ENCODE results near the gene WIPF3.

Gene WIPF3

DNA sequence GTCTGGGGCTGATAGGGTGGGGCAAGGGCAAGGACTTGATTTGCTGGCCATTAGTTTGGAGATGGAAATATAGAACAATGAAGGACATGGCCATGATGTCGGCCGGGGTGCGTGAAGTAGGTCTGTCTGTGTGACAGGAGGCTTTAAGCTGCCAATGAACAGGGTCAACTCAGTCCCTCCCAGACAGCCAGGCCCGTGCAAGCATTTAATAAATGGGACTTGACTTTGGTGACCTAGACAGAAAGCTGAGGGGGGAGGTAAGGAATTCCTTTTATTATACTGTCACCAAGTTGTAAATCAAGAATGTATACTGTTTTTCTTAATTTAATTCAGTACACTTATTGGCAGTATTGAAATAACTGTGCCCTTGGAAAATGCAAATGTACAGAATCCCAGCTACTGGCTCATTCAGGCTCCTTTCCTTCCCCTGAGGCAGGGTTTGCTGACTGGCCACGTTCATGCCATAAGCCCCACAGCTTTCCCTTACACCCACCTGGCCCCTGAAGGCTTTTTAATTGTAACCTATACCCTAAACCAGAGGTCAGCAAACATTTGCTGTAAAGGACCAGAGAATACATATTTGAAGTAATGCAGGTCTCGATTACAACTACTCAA lies 87.2 kb downstream of the WIPF3 start:
- ChIA-PET CTCF (interaction anchor here (0.5 kb wide), 1 partner anchor 33 kb away, joined by 3 read pairs; no protein-coding TSS in a partner anchor), POLR2A (ENCODE audit: low non-redundant PET) (no interaction called here)
- no peak for DNase-seq (ENCODE audit: low spot score)
- TF ChIP-seq CTCF (conservative IDR thresholded peaks at IDR 0.05; ENCODE audit: low read depth) = no peak
- H3K27ac ChIP-seq = no peak overlapping the region

DNA sequence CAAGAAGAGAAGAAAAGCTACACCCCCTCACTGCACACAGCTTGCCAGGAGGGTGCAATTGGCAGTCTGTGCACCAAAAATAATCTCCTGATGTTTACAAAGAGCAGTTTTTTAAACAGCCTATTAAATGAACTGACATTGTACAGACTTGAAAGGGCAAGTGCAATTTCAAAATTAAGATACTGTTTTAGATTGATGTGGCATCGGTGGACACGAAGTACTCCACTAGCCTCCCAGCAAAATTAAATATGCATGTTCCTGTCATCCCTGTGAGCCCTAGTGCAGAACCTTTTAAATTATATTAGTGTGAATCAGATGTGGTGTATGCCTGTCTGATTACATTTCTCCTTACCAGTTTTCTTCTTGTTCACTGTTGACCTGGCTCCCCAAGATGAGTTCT lies 87.9 kb downstream of the WIPF3 start:
- no peak for TF ChIP-seq CTCF (conservative IDR thresholded peaks at IDR 0.05; ENCODE audit: low read depth)
- CTCF ChIA-PET = no interaction called here
- no peak overlapping the region for H3K27ac ChIP-seq
- POLR2A ChIA-PET (ENCODE audit: low non-redundant PET) = no interaction called here
- no peak for DNase-seq (ENCODE audit: low spot score)

- ChIA-PET CTCF (no interaction called here), POLR2A (ENCODE audit: low non-redundant PET) (no interaction called here)
- no peak for TF ChIP-seq CTCF (conservative IDR thresholded peaks at IDR 0.05; ENCODE audit: low read depth)
- DNase-seq (ENCODE audit: low spot score) = no peak
- no peak overlapping the region for H3K27ac ChIP-seq
Measured at GRCh38 chr7:29895559-29895958, 89.3 kb downstream of the WIPF3 start.

- H3K27ac ChIP-seq = no peak overlapping the region
- DNase-seq (ENCODE audit: low spot score) = no peak
- no peak for TF ChIP-seq CTCF (conservative IDR thresholded peaks at IDR 0.05; ENCODE audit: low read depth)
- CTCF ChIA-PET = no interaction called here
- POLR2A ChIA-PET (ENCODE audit: low non-redundant PET) = no interaction called here
Measured at GRCh38 chr7:29896685-29897411, 90.5 kb downstream of the WIPF3 start.

DNA sequence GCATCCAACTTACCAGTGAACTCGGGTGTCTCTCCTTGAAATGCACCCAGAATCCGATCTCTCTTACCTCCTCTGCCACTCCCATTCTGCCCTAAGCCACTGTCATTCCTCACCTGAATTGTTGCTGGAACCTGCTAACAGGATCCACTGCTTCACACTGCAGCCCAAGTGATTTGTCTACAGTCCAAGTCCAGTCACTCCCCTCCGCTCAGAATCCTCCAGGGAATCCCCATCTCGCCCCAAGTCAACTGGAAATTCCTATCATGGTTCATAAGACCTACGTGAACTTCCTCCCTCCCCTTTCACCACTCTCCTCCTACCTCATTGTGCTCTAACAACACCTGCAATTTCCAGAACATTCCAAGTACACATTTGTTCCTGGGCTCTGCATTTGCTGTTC lies 92.0 kb downstream of the WIPF3 start:
- POLR2A ChIA-PET (ENCODE audit: low non-redundant PET) = no interaction called here

GRCh38 chr7:29900745-29901144 lies 94.4 kb downstream of the WIPF3 start:
- no peak overlapping the region for H3K27ac ChIP-seq
- TF ChIP-seq CTCF (conservative IDR thresholded peaks at IDR 0.05; ENCODE audit: low read depth) = no peak
- ChIA-PET POLR2A (ENCODE audit: low non-redundant PET) (no interaction called here), CTCF (interaction anchor here (0.5 to 0.6 kb wide), 2 partner anchors 34 to 36 kb away, joined by 3 read pairs; no protein-coding TSS in a partner anchor)
- no peak for DNase-seq (ENCODE audit: low spot score)

More for the DNA sequence above, 92.0 kb downstream of the WIPF3 start:
- DNase-seq (ENCODE audit: low spot score) = no peak
- TF ChIP-seq CTCF (conservative IDR thresholded peaks at IDR 0.05; ENCODE audit: low read depth) = no peak
- CTCF ChIA-PET = no interaction called here
- H3K27ac ChIP-seq = no peak overlapping the region
